ENCODE results near the gene PPIP5K2. TPM values are rescaled to one million over a fixed set of nuclear protein-coding genes. Genes with fewer than 3 reads are reported as not detected.
A peak's percentile ranks its signal among the peaks of the same experiment; 100 is the strongest.
"Not testable (repeated sequence)": the region's sequence is repeated elsewhere in the genome, so short reads cannot be mapped to it uniquely, and the experiment has no call there.

Gene PPIP5K2
- total RNA-seq, 1 experiment from 2014 or later = 64.9 TPM

GRCh38 chr5:103120607-103121200 lies 603 bp downstream of the PPIP5K2 start:
- no peak for DNase-seq (ENCODE audit: extremely low read depth, low read depth)

GRCh38 chr5:103122242-103122641 lies 2.1 kb downstream of the PPIP5K2 start:
- DNase-seq (ENCODE audit: extremely low read depth, low read depth) = no peak

DNA sequence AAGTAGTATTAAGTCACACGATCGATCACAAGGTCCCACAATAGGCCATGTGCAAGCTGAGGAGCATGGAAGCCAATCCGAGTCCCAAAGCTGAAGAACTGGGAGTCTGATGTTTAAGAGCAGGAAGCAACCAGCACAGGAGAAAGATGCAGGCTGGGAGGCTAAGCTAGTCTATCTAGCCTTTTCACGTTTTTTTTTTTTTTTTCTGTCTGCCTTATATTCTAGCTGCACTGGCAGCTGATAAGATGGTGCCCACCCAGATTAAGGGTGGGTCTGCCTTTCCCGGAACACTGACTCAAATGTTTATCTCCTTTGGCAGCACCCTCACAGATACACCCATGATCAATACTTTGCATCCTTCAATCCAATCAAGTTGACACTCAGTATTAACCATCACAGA lies 6.5 kb downstream of the PPIP5K2 start:
- no peak for DNase-seq (ENCODE audit: extremely low read depth, low read depth)

GRCh38 chr5:103127292-103127817 lies 7.3 kb downstream of the PPIP5K2 start:
- DNase-seq (ENCODE audit: extremely low read depth, low read depth) = no peak

DNA sequence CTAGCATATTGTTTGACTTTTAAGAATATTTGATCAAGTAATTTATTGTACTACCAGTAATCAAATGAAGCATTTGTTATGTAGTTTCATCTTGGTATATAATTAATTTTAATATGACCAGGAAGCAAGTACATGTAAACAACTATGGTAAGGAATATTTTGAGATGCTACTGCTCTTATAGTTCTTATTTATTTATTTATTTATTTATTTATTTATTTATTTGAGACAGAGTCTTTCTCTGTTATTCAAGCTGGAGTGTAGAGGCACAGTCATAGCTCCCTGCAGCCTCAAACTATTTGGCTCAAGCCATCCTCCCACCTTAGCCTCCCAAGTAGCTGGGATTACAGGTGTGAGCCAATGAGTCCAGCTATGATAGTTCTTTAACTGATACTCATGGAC lies 8.1 kb downstream of the PPIP5K2 start:
- no peak for DNase-seq (ENCODE audit: extremely low read depth, low read depth)

DNA sequence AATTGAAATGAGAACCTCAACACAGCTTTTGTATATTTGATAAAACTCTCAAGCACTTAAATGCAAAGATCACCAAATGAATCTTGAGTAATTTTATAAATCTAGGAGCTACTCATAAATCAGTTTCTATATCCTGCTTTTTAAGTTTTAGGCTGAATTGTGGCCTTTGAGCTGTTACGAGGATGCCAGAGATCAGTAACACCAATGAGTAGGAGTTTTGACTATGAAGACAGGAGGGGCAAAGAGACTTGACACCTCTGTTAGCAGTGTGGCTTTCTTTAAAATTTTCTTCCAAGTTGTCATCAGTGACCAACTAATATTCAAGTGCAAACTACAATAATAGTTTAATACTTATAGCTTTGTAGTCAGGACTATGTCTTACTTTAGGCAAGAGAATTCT lies 12.6 kb downstream of the PPIP5K2 start:
- no peak for DNase-seq (ENCODE audit: extremely low read depth, low read depth)

DNA sequence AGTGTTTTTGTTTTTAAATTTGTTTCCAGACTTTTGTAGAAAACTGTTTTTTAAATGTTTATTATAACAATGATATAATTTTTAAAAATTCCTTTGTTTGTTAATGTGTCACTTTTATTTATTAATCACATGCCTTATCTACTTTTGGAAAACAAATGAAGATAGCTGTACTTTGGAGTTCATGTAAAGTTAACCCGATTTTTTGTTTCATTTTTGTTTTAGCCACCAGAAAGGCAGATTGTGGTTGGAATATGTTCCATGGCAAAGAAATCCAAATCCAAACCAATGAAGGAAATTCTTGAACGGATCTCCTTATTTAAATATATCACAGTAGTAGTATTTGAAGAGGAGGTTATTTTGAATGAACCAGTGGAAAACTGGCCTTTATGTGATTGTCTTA lies 13.1 kb downstream of the PPIP5K2 start:
- no peak for DNase-seq (ENCODE audit: extremely low read depth, low read depth)

GRCh38 chr5:103135461-103135860 lies 15.4 kb downstream of the PPIP5K2 start:
- DNase-seq (ENCODE audit: extremely low read depth, low read depth) = no peak

GRCh38 chr5:103138202-103138690 lies 18.1 kb downstream of the PPIP5K2 start:
- DNase-seq (ENCODE audit: extremely low read depth, low read depth) = no peak

GRCh38 chr5:103139264-103139865 lies 19.3 kb downstream of the PPIP5K2 start:
- peak; percentile 83 for DNase-seq (ENCODE audit: extremely low read depth, low read depth)

GRCh38 chr5:103142132-103142531 lies 22.0 kb downstream of the PPIP5K2 start:
- DNase-seq (ENCODE audit: extremely low read depth, low read depth) = not testable (repeated sequence)

GRCh38 chr5:103145196-103145595 lies 25.1 kb downstream of the PPIP5K2 start:
- no peak for DNase-seq (ENCODE audit: extremely low read depth, low read depth)

GRCh38 chr5:103148213-103148612 lies 28.1 kb downstream of the PPIP5K2 start:
- no peak for DNase-seq (ENCODE audit: extremely low read depth, low read depth)

DNA sequence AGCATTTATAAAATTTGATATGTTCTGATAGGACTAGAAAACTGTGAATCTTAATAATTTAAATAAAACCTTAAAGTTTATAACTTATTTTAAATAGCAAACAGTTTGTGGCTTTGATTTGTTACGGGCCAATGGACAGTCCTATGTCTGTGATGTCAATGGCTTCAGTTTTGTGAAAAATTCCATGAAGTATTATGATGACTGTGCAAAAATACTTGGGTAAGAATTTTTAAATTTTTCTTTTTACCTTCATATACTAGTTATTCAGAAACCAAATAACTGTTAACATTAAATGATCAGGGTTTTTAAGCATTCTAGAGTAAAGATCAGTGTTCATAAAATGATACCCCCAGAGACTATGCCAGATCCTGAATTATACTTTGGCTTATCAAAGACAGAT lies 31.1 kb downstream of the PPIP5K2 start:
- no peak for DNase-seq (ENCODE audit: extremely low read depth, low read depth)

GRCh38 chr5:103166706-103167105 lies 46.6 kb downstream of the PPIP5K2 start:
- no peak for DNase-seq (ENCODE audit: extremely low read depth, low read depth)

- DNase-seq (ENCODE audit: extremely low read depth, low read depth) = no peak
Measured at GRCh38 chr5:103174147-103174546, 54.0 kb downstream of the PPIP5K2 start.

DNA sequence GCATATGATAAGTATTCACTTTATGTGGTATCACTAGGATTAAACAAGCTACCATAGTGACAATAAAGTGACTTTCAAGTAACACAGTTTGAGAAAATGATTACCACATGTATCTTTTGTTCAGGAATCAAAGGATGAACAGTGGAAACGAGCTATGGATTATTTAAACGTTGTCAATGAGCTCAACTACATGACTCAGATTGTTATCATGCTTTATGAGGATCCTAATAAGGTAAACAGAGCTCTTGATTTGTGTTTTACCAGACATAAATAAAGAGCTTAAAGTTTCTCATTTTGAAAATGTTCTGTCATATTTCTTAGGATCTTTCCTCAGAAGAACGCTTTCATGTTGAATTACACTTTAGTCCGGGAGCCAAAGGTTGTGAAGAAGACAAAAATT lies 57.4 kb downstream of the PPIP5K2 start:
- DNase-seq (ENCODE audit: extremely low read depth, low read depth) = no peak

- DNase-seq (ENCODE audit: extremely low read depth, low read depth) = no peak
Measured at GRCh38 chr5:103178167-103178566, 58.1 kb downstream of the PPIP5K2 start.

DNA sequence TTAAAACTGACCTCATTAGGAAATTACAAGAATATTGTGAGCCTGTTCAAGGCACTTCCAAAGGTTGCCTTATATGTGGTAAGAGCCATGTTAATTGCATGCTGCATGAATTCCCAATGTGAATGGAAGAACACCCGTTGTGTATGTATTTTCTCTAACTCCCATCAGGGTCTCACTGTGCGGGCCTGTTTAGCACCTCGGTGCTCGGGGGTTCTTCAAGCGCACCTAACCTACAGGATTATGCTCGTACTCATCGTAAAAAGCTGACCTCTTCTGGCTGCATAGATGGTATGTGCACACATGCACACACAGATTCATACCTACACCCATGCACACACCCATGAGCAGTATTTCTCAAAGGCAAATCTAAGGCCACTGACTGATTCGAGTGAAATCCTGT lies 66.1 kb downstream of the PPIP5K2 start:
- DNase-seq (ENCODE audit: extremely low read depth, low read depth) = no peak

DNA sequence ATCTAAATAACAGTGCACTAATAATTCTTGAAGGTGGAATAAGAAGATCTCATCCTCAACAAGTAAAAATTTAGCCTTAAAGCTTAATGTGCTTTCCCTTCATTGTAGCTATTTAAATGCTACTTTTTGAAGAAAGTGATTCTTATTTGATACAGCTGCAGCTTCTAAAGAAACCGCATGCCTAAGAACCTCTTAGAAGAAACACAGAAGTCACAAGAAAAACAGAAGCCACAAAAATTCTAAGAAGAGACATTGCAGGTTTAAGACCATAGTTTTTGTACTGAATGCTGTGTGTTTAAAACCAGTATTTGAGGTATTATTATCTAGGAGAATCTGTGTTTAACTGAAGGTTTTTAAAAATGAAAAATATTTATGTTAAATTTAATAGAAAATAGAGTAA lies 68.3 kb downstream of the PPIP5K2 start:
- no peak for DNase-seq (ENCODE audit: extremely low read depth, low read depth)

- DNase-seq (ENCODE audit: extremely low read depth, low read depth) = no peak
Measured at GRCh38 chr5:103203226-103203625, 83.1 kb downstream of the PPIP5K2 start.

- not testable (repeated sequence) for DNase-seq (ENCODE audit: extremely low read depth, low read depth)
Measured at GRCh38 chr5:103204990-103205389, 84.9 kb downstream of the PPIP5K2 start.

Measured in NCI-H460 (cell line).